IMR-90 (cell line): ENCODE results near the gene SPDYC.

ENCODE experiments used
- BHLHE40 ChIP-seq: fragments of 150-350 bp; IDR thresholded peaks from 2 replicates; pipeline ENCODE4 v1.6.1; 2016; ENCODE audit warnings: mild to moderate bottlenecking, low read depth, low read length
- CEBPB ChIP-seq: IDR thresholded peaks from 2 replicates; pipeline ENCODE4 v1.6.1; 2012; ENCODE audit warnings: low read depth, low read length, improper control_type of control experiment
- CHD1 ChIP-seq: IDR thresholded peaks from 2 replicates; pipeline ENCODE4 v1.6.1; 2012; ENCODE audit warnings: low read depth, low read length, improper control_type of control experiment
- FOS ChIP-seq: fragments of 150-350 bp; IDR thresholded peaks from 2 replicates; pipeline ENCODE4 v1.6.1; 2016; ENCODE audit warnings: low read depth, low read length
- MAFK ChIP-seq: IDR thresholded peaks from 2 replicates; pipeline ENCODE4 v1.6.1; 2012; ENCODE audit warnings: low read depth, low read length, improper control_type of control experiment
- MXI1 ChIP-seq: IDR thresholded peaks from 2 replicates; pipeline ENCODE4 v1.6.1; 2012; ENCODE audit warnings: low read depth, mild to moderate bottlenecking, low read length, moderate library complexity, borderline replicate concordance
- POLR2A ChIP-seq: IDR thresholded peaks from 2 replicates; pipeline ENCODE4 v1.6.1; 2012; ENCODE audit warnings: mild to moderate bottlenecking, low read depth, low read length
- RAD21 ChIP-seq: IDR thresholded peaks from 2 replicates; pipeline ENCODE4 v1.6.1; 2012; ENCODE audit warnings: low read length, improper control_type of control experiment
- RCOR1 ChIP-seq: IDR thresholded peaks from 2 replicates; pipeline ENCODE4 v1.6.1; 2012; ENCODE audit warnings: mild to moderate bottlenecking, low read length, improper control_type of control experiment; ENCODE audit not compliant: insufficient replicate concordance
- RFX5 ChIP-seq: IDR thresholded peaks from 2 replicates; pipeline ENCODE4 v1.8.0; 2012; ENCODE audit warnings: low read depth, mild to moderate bottlenecking, low read length, moderate library complexity
- SMC3 ChIP-seq: fragments of 150-350 bp; IDR thresholded peaks from 2 replicates; pipeline ENCODE4 v1.6.1; 2016; ENCODE audit warnings: low read depth, mild to moderate bottlenecking, antibody characterized with exemption, low read length, moderate library complexity
- TF ChIP-seq, protein P1 (sequence below): conservative IDR thresholded peaks from 2 replicates; pipeline ENCODE4 v1.5.1; 2012; ENCODE audit warnings: mild to moderate bottlenecking, low read depth, low read length, improper control_type of control experiment
- TF ChIP-seq, protein P2 (sequence below): fragments of 150-350 bp; IDR thresholded peaks from 2 replicates; pipeline ENCODE4 v1.6.1; 2016; ENCODE audit warnings: low read depth, mild to moderate bottlenecking, low read length, moderate library complexity, borderline replicate concordance
- TF ChIP-seq, protein P3 (sequence below): fragments of 150-350 bp; IDR thresholded peaks from 2 replicates; pipeline ENCODE4 v1.6.1; 2017; ENCODE audit warnings: mild to moderate bottlenecking, antibody characterized with exemption, low read length, low read depth

DNA sequence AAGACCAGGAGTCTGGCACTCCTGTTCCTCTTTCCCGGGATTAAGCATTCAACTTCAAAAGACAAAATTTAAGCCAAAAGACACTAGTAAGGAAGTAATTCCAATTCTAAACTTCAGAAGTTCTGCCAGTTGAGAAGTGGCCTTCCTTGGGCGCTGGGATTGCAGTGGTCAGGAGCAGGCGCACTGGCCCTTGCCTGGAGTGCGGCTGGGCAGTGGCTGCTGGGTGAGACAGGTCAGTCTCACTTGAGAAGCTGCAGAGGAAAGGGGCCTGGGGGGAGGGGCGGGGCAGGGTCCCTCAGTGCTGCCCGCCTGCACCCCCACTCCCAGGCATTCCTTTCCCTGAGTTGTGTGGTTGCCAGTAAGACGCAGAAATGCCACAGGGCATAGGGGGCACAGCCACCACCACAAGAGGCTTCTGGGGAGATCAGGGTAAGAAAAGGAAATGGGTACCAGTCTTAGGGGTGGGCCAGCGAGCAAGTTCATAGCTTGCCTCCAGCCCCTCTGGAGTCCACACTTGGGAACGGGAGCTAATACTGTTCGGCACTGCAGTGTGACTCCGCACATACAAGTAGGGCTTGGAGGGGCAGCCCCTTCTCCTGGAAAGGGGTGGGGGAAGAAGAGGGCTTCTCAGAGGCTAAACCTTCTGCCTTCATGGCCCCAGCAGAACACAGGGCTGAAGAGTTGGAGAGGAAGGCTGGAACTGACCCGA is 42.4 kb upstream of the SPDYC start:
- TF ChIP-seq CEBPB (no peak), SMC3 (no peak), CHD1 (no peak), MXI1 (no peak), POLR2A (no peak), BHLHE40 (no peak), MAFK (no peak), RCOR1 (no peak), FOS (no peak), RFX5 (no peak), RAD21 (no peak)
- TF ChIP-seq, protein P1, sequence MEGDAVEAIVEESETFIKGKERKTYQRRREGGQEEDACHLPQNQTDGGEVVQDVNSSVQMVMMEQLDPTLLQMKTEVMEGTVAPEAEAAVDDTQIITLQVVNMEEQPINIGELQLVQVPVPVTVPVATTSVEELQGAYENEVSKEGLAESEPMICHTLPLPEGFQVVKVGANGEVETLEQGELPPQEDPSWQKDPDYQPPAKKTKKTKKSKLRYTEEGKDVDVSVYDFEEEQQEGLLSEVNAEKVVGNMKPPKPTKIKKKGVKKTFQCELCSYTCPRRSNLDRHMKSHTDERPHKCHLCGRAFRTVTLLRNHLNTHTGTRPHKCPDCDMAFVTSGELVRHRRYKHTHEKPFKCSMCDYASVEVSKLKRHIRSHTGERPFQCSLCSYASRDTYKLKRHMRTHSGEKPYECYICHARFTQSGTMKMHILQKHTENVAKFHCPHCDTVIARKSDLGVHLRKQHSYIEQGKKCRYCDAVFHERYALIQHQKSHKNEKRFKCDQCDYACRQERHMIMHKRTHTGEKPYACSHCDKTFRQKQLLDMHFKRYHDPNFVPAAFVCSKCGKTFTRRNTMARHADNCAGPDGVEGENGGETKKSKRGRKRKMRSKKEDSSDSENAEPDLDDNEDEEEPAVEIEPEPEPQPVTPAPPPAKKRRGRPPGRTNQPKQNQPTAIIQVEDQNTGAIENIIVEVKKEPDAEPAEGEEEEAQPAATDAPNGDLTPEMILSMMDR, result no peak
- TF ChIP-seq, protein P2, sequence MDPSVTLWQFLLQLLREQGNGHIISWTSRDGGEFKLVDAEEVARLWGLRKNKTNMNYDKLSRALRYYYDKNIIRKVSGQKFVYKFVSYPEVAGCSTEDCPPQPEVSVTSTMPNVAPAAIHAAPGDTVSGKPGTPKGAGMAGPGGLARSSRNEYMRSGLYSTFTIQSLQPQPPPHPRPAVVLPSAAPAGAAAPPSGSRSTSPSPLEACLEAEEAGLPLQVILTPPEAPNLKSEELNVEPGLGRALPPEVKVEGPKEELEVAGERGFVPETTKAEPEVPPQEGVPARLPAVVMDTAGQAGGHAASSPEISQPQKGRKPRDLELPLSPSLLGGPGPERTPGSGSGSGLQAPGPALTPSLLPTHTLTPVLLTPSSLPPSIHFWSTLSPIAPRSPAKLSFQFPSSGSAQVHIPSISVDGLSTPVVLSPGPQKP, result no peak
- TF ChIP-seq, protein P3, sequence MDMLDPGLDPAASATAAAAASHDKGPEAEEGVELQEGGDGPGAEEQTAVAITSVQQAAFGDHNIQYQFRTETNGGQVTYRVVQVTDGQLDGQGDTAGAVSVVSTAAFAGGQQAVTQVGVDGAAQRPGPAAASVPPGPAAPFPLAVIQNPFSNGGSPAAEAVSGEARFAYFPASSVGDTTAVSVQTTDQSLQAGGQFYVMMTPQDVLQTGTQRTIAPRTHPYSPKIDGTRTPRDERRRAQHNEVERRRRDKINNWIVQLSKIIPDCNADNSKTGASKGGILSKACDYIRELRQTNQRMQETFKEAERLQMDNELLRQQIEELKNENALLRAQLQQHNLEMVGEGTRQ, result no peak
